Activated naive CD4-positive, alpha-beta T cell treated with anti-CD3 and anti-CD28 coated beads, Interleukin-2, amount 50 U/mL, for 72 hours (primary cell): ENCODE measurements around the gene HOXC6. TPM values are rescaled to one million over a fixed set of nuclear protein-coding genes. Genes with fewer than 3 reads are reported as not detected.
"Not testable (repeated sequence)": the region's sequence is repeated elsewhere in the genome, so short reads cannot be mapped to it uniquely, and the experiment has no call there.

Experiments
- ATAC-seq, 2 donors: fragments of 150-1000 bp; cut with Tn5 transposase; 2 replicates each; pipeline ENCODE4 v1.10.0; 2021; ENCODE audit warnings: mild to moderate bottlenecking in 2 of 2, moderate library complexity in 2 of 2
- DNase-seq, 2 donors: peaks; one replicate each; pipeline ENCODE4 v3.0.0; 2021 to 2022; ENCODE audit warnings: low spot score in 2 of 2
- H3K27ac Mint-ChIP-seq, 2 donors: one replicate each; pipeline ENCODE4 v1.8.0; 2022; ENCODE audit warnings: mild to moderate bottlenecking in 2 of 2, mixed read lengths in 2 of 2
- H3K36me3 Mint-ChIP-seq, 2 donors: one replicate each; pipeline ENCODE4 v1.8.0; 2022; ENCODE audit warnings: mixed read lengths in 2 of 2
- H3K9me3 Mint-ChIP-seq, 2 donors: one replicate each; pipeline ENCODE4 v1.8.0; 2022; ENCODE audit warnings: mixed read lengths in 2 of 2
- total RNA-seq, 2 donors: library from RNA; stranded (reverse); gene quantifications; one replicate each; pipeline ENCODE4 v1.2.3, GENCODE V29; 2022

HOXC6 gene
- total RNA-seq, 2 donors from 2014 or later, result not detected

DNA sequence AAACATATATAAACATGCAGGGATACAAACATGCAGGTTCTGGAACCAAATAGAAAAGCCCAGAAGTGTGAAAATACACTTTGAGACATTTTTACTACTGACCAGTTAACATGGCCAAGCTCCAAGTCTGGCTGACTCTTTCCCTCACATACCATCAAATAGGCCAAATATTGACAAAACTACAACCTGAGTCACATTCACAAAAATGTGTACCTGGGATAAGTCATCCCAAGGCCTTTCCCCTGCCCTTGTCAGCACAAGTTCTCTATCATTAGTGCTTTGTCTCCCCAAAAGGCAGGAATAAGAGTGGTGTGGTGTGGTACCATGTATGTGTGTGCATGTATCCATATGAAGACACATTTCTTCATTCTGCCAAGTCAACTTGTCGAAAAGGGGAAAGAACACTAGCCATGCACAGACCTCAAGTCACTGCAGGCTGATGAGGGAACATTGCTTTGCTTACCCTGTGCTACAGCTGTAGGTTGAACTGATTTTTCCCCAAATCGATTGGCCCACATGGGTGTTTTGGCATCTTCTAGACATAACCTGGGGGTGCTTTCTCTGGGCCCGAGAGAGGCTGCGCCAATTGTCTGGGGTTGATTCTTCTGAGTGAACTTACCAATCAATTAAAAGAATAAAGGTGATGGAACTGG, 40.3 kb downstream of the HOXC6 start:
- Mint-ChIP-seq H3K36me3 (no peaks in the 10 kb centered on the region), H3K9me3 (no peaks in the 10 kb centered on the region), H3K27ac (no peak overlapping the region)
- ATAC-seq (no peak), DNase-seq (no peak)

DNA sequence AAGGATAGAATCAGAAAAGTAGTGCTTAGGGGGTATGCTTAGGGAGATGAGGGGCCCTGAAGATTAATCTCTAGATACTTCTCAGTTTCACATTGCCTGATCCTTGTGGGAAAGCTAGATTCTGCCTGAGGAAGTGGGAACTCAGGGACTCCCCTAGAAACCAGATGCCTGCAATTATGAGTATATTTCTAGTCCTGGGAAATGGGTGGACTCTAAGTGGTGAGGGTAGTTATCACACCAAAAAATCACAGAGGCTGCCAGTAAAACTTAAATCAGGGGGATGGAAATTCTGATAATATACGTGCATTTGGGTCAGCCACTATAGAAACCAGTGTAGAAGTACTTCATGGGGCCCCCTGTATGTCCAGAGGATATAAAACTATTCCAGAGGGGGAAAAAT, 43.7 kb downstream of the HOXC6 start:
- no peak for ATAC-seq
- no peak for DNase-seq
- Mint-ChIP-seq H3K9me3 (no peaks in the 10 kb centered on the region), H3K27ac (no peak overlapping the region), H3K36me3 (no peaks in the 10 kb centered on the region)

GRCh38 chr12:54074308-54074707, 46.1 kb downstream of the HOXC6 start:
- Mint-ChIP-seq H3K27ac (peak overlapping the region in 1 of 2 donors; percentile 68), H3K9me3 (no peaks in the 10 kb centered on the region), H3K36me3 (no peaks in the 10 kb centered on the region)
- no peak for DNase-seq
- no peak for ATAC-seq

- ATAC-seq (no peak), DNase-seq (no peak)
- H3K27ac Mint-ChIP-seq, result no peak overlapping the region
- no peaks in the 10 kb centered on the region for H3K9me3 Mint-ChIP-seq
- H3K36me3 Mint-ChIP-seq, result no peaks in the 10 kb centered on the region
These were observed 47.2 kb downstream of the HOXC6 start for GRCh38 chr12:54075409-54075808.

DNA sequence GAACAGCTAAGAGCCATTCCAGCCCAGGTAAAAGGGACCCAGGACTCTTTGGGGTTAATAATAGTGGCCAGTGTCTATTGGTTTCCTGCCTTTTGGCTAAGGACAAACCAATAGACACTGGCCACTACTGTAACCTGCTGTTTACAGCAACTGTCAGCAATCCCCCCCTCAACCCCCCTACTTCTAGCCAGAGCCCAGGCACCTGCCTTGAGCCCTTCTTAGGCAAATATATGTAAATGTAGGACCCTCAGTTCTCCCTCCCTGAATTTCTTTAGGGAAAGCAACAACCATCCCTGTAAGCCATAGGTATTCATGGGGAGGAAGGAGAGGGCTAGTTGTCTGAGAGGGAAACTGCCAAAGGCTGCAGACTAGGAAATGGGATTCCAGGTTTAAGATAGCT, 47.7 kb downstream of the HOXC6 start:
- Mint-ChIP-seq H3K36me3 (no peaks in the 10 kb centered on the region), H3K27ac (no peak overlapping the region), H3K9me3 (no peaks in the 10 kb centered on the region)
- DNase-seq (no peak), ATAC-seq (no peak)

GRCh38 chr12:54077843-54078242, 49.6 kb downstream of the HOXC6 start:
- H3K36me3 Mint-ChIP-seq, H3K9me3 Mint-ChIP-seq, DNase-seq: not testable (repeated sequence)

GRCh38 chr12:54079115-54079514, 50.9 kb downstream of the HOXC6 start:
- ATAC-seq, H3K27ac Mint-ChIP-seq, H3K36me3 Mint-ChIP-seq, H3K9me3 Mint-ChIP-seq, DNase-seq: not testable (repeated sequence)

More at GRCh38 chr12:54077843-54078242, 49.6 kb downstream of the HOXC6 start:
- not testable (repeated sequence) for H3K27ac Mint-ChIP-seq, ATAC-seq

Other genes with a start within 250 kb of the HOXC6 start
- not detected for gene HOXC13, start 89.6 kb upstream of the HOXC6 start, total RNA-seq
- gene HOXC12, start 73.5 kb upstream of the HOXC6 start, total RNA-seq, result not detected
- gene HOXC11, start 55.3 kb upstream of the HOXC6 start, total RNA-seq, result not detected
- not detected for gene HOTAIR, start 53.5 kb upstream of the HOXC6 start, total RNA-seq
- not detected for gene HOXC10, start 43.3 kb upstream of the HOXC6 start, total RNA-seq
- gene HOXC9, start 28.3 kb upstream of the HOXC6 start, total RNA-seq, result not detected
- gene HOXC8, start 19.5 kb upstream of the HOXC6 start, total RNA-seq, result not detected
- gene HOXC5, start 4.6 kb downstream of the HOXC6 start, total RNA-seq, result not detected
- under 1 TPM in 1 of 2 donors, not detected in 1; 0.18 TPM for gene HOXC4, start 25.4 kb downstream of the HOXC6 start, total RNA-seq
- gene SMUG1, start 160.5 kb downstream of the HOXC6 start, total RNA-seq, result 10 to 100 TPM; 18.0 to 25.9 TPM